HG03097 (cell line): ENCODE data around the gene EDC4.

Experiments used
- ATAC-seq: cut with Tn5 transposase; IDR thresholded peaks from one replicate; pipeline ENCODE4 v1.9.1; 2021; ENCODE audit not compliant: unreplicated experiment, low FRiP score

The EDC4 gene

DNA sequence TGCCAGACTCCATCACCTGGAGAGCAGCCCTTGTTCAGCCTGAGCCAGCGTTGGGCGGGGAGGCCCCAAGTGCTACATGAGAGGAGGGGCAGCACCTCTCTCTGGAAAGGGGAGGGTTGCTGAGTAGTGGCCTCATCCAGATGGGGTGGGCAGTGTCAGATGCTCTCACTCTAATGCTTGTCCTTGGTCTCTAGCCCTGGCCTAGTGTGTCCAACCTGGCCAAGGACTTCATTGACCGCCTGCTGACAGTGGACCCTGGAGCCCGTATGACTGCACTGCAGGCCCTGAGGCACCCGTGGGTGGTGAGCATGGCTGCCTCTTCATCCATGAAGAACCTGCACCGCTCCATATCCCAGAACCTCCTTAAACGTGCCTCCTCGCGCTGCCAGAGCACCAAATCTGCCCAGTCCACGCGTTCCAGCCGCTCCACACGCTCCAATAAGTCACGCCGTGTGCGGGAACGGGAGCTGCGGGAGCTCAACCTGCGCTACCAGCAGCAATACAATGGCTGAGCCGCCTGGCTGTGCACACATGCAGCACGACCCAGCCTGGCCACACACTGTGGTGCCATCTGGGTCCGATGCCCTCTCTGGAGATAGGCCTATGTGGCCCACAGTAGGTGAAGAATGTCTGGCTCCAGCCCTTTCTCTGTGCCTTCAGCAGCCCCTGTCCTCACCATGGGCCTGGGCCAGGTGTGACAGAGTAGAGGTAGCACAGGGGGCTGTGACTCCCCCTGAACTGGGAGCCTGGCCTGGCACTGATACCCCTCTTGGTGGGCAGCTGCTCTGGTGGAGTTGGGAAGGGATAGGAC, 54.5 kb downstream of the EDC4 start:
- no peak for ATAC-seq

DNA sequence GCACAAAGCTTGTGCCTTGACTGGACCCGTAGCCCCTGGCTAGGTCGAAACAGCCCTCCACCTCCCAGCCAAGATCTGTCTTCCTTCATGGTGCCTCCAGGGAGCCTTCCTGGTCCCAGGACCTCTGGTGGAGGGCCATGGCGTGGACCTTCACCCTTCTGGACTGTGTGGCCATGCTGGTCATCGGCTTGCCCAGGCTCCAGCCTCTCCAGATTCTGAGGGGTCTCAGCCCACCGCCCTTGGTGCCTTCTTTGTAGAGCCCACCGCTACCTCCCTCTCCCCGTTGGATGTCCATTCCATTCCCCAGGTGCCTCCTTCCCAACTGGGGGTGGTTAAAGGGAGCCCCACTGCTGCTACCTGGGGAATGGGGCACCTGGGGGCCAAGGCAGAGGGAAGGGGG, 55.3 kb downstream of the EDC4 start:
- ATAC-seq = no peak

DNA sequence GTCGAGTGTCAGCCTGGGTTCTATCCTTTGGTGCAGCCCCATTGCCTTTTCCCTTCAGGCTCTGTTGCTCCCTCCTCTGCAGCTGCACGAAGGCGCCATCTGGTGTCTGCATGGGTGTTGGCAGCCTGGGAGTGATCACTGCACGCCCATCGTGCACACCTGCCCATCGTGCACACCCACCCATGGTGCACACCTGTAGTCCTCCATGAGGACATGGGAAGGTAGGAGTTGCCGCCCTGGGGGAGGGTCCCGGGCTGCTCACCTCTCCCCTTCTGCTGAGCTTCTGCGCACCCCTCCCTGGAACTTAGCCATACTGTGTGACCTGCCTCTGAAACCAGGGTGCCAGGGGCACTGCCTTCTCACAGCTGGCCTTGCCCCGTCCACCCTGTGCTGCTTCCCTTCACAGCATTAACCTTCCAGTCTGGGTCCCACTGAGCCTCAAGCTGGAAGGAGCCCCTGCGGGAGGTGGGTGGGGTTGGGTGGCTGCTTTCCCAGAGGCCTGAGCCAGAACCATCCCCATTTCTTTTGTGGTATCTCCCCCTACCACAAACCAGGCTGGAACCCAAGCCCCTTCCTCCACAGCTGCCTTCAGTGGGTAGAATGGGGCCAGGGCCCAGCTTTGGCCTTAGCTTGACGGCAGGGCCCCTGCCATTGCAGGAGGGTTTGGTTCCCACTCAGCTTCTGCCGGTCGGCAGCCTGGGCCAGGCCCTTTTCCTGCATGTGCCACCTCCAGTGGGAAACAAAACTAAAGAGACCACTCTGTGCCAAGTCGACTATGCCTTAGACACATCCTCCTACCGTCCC, 55.9 kb downstream of the EDC4 start:
- ATAC-seq = no peak

DNA sequence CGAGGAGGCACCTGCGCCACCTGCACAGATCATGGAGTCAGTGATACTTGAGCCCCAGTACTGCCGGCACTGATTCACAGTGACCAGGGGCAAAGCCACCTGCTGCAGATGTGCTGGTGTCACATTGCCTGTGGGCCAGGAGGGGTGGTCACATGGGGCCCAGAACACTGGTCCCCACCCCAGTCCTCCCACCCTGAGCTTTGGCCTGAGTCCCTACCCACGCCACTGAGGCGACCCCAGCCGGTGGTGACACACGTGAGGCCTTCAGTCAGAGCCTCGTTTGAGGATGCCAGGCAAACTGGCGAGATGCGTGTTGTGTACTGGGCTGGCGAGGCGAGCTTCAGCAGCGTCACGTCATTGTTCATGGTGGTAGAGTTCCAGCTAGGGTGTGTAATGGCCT, 57.3 kb downstream of the EDC4 start:
- ATAC-seq = no peak

DNA sequence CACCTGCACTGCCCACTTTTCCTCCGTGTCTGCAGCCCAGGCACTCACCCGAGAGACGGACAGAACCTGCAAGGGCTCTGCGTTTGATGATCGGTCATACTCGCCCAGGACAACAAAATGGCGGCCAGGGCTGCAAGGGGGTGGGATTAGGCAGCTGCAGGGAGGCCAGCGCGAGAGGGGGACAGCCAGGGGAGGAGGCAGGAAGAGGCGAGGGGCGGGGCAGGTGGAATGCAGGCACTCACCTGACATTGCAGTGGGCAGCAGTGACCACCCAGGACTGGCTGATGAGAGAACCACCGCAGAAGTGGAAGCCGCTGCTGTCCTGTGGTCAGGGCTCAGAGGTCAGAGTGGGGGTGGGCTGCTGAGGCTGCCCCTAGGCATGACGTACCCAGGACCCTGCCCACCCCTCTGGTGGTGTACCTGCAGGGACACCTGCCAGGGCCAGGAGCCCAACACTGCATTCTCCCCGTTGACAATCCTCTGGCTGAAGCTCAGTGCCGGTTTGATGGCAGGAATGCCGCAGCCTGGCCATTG, 57.9 kb downstream of the EDC4 start:
- no peak for ATAC-seq
